ENCODE results near the gene FUT9.

FUT9 gene

GRCh38 chr6:96001891-96002575 is 13.7 kb upstream of the FUT9 start:
- TF ChIP-seq CTCF (conservative IDR thresholded peaks at IDR 0.05; ENCODE audit: low read depth, low read length) = no peak
- no peak overlapping the region for H3K4me3 ChIP-seq (ENCODE audit: low read depth, low read length)
- no peak for DNase-seq (ENCODE audit: low read depth)

GRCh38 chr6:96002576-96002910 is 13.2 kb upstream of the FUT9 start:
- H3K4me3 ChIP-seq (ENCODE audit: low read depth, low read length) = no peak overlapping the region
- TF ChIP-seq CTCF (conservative IDR thresholded peaks at IDR 0.05; ENCODE audit: low read depth, low read length) = no peak
- DNase-seq (ENCODE audit: low read depth) = no peak

GRCh38 chr6:96002912-96003311 is 12.9 kb upstream of the FUT9 start:
- TF ChIP-seq CTCF (conservative IDR thresholded peaks at IDR 0.05; ENCODE audit: low read depth, low read length) = no peak
- no peak overlapping the region for H3K4me3 ChIP-seq (ENCODE audit: low read depth, low read length)
- DNase-seq (ENCODE audit: low read depth) = no peak

GRCh38 chr6:96007663-96008062 is 8.1 kb upstream of the FUT9 start:
- DNase-seq (ENCODE audit: low read depth) = no peak
- no peak overlapping the region for H3K4me3 ChIP-seq (ENCODE audit: low read depth, low read length)
- no peak for TF ChIP-seq CTCF (conservative IDR thresholded peaks at IDR 0.05; ENCODE audit: low read depth, low read length)

- DNase-seq (ENCODE audit: low read depth) = no peak
- no peak overlapping the region for H3K4me3 ChIP-seq (ENCODE audit: low read depth, low read length)
- TF ChIP-seq CTCF (conservative IDR thresholded peaks at IDR 0.05; ENCODE audit: low read depth, low read length) = no peak
These were observed 2.2 kb upstream of the FUT9 start for GRCh38 chr6:96013531-96013930.

- TF ChIP-seq CTCF (conservative IDR thresholded peaks at IDR 0.05; ENCODE audit: low read depth, low read length) = no peak
- H3K4me3 ChIP-seq (ENCODE audit: low read depth, low read length) = no peak overlapping the region
- DNase-seq (ENCODE audit: low read depth) = no peak
These were observed 792 bp upstream of the FUT9 start for GRCh38 chr6:96014846-96015517.

Measured in choroid plexus epithelial cell (primary cell).